Stimulated activated naive B cell treated with anti-CD40 and anti-IgM and Interleukin-4, amounts not matched to agents 10 μg/mL and 1 μg/mL and 100 μg/mL, for 72 hours (primary cell): ENCODE results near the gene RRP1B.
"Not testable (repeated sequence)": the region's sequence is repeated elsewhere in the genome, so short reads cannot be mapped to it uniquely, and the experiment has no call there.

Experiments
- ATAC-seq, 2 donors: fragments of 150-1000 bp; cut with Tn5 transposase; replicated peaks; 2 replicates each; pipeline ENCODE4 v1.10.0; 2021; ENCODE audit warnings: moderate library complexity in 1 of 2
- DNase-seq: peaks from one replicate; pipeline ENCODE4 v3.0.0; 2021
- H3K27ac Mint-ChIP-seq: one replicate; pipeline ENCODE4 v1.8.0; 2022; ENCODE audit warnings: mild to moderate bottlenecking, mixed read lengths
- H3K27me3 Mint-ChIP-seq, 2 donors: one replicate each; pipeline ENCODE4 v1.8.0; 2022; ENCODE audit warnings: mixed read lengths in 2 of 2
- H3K36me3 Mint-ChIP-seq, 2 donors: one replicate each; pipeline ENCODE4 v1.8.0; 2022; ENCODE audit warnings: mixed read lengths in 2 of 2, mild to moderate bottlenecking in 1 of 2
- H3K4me1 Mint-ChIP-seq, 2 donors: one replicate each; pipeline ENCODE4 v1.8.0; 2022; ENCODE audit warnings: mixed read lengths in 2 of 2, mild to moderate bottlenecking in 1 of 2
- H3K4me3 Mint-ChIP-seq, 2 donors: one replicate each; pipeline ENCODE4 v1.8.0; 2022; ENCODE audit warnings: mild to moderate bottlenecking in 2 of 2, mixed read lengths in 2 of 2, moderate library complexity in 1 of 2
- H3K9me3 Mint-ChIP-seq, 2 donors: one replicate each; pipeline ENCODE4 v1.8.0; 2022; ENCODE audit warnings: mixed read lengths in 2 of 2, mild to moderate bottlenecking in 1 of 2

RRP1B gene, protein sequence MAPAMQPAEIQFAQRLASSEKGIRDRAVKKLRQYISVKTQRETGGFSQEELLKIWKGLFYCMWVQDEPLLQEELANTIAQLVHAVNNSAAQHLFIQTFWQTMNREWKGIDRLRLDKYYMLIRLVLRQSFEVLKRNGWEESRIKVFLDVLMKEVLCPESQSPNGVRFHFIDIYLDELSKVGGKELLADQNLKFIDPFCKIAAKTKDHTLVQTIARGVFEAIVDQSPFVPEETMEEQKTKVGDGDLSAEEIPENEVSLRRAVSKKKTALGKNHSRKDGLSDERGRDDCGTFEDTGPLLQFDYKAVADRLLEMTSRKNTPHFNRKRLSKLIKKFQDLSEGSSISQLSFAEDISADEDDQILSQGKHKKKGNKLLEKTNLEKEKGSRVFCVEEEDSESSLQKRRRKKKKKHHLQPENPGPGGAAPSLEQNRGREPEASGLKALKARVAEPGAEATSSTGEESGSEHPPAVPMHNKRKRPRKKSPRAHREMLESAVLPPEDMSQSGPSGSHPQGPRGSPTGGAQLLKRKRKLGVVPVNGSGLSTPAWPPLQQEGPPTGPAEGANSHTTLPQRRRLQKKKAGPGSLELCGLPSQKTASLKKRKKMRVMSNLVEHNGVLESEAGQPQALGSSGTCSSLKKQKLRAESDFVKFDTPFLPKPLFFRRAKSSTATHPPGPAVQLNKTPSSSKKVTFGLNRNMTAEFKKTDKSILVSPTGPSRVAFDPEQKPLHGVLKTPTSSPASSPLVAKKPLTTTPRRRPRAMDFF

DNA sequence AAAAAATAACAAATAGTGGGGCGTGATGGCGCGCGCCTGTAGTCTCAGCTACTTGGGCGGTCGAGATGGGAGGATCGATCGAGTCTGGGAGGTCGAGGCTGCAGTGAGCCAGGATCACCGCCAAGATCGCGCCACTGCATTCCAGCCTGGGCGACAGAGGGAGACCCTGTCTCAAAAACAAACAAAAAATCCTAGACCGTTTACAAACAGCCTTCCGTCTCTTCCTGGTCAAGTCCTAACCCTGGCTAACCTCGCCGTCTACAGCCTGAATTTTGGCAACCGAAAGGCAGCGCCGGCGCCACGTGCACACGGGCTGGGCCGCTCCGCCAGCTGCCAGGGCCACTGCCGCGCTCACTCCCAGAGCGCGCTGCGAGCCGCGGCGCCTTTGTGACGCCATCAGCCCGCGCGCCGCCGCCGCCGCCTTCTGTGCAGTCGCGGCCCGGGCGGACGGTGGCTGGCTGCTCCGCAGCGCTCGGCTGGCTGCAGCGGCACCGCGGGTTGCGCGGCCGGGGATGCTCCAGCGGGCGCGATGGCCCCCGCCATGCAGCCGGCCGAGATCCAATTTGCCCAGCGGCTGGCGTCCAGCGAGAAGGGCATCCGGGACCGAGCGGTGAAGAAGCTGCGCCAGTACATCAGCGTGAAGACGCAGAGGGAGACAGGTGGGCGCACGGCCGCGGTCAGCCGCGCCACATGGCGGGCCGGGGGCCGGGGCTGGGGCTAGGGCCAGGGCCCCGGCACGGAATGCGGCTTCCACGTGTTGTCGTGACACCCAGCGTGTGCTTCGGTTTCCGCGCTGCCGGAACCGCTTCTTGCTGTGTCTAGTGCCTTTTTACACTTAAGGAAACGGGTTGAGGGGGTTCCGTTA lies at the start of gene RRP1B, which contains the start of gene HSF2BP:
Gene RRP1B (plus strand): TSS at position 425 of the 865 bp plus-strand sequence. CDS start 105 bp downstream, at position 530.
Gene HSF2BP (minus strand): TSS at position 353 of the 865 bp plus-strand sequence. CDS start 1,392 bp downstream, outside the sequence.
- peak; percentile 76 for DNase-seq
- no peaks in the 10 kb centered on the region for H3K27me3 Mint-ChIP-seq
- H3K4me1 Mint-ChIP-seq: peaks cover 23 to 44% of the 10 kb centered on the region in 2 donors

GRCh38 chr21:43611598-43612369 lies 47.6 kb upstream of the RRP1B start:
- Mint-ChIP-seq H3K36me3 (peaks cover 0 to 1% of the 10 kb centered on the region in 2 donors), H3K4me3 (no peak overlapping the region), H3K9me3 (no peaks in the 10 kb centered on the region), H3K4me1 (peaks cover 9 to 16% of the 10 kb centered on the region in 2 donors), H3K27ac (no peak overlapping the region), H3K27me3 (no peaks in the 10 kb centered on the region)
- DNase-seq (no peak), ATAC-seq (peak; percentile 82 to 87)

More for the DNA sequence above, at the start of gene RRP1B, which contains the start of gene HSF2BP:
- ATAC-seq: peak; percentile 94
- H3K27ac Mint-ChIP-seq: peak within 1 kb of the TSS; percentile 97
- H3K9me3 Mint-ChIP-seq: no peaks in the 10 kb centered on the region
- peak within 1 kb of the TSS; percentile 89 to 95 for H3K4me3 Mint-ChIP-seq
- H3K36me3 Mint-ChIP-seq: peaks cover 12 to 16% of the 10 kb centered on the region in 2 donors

DNA sequence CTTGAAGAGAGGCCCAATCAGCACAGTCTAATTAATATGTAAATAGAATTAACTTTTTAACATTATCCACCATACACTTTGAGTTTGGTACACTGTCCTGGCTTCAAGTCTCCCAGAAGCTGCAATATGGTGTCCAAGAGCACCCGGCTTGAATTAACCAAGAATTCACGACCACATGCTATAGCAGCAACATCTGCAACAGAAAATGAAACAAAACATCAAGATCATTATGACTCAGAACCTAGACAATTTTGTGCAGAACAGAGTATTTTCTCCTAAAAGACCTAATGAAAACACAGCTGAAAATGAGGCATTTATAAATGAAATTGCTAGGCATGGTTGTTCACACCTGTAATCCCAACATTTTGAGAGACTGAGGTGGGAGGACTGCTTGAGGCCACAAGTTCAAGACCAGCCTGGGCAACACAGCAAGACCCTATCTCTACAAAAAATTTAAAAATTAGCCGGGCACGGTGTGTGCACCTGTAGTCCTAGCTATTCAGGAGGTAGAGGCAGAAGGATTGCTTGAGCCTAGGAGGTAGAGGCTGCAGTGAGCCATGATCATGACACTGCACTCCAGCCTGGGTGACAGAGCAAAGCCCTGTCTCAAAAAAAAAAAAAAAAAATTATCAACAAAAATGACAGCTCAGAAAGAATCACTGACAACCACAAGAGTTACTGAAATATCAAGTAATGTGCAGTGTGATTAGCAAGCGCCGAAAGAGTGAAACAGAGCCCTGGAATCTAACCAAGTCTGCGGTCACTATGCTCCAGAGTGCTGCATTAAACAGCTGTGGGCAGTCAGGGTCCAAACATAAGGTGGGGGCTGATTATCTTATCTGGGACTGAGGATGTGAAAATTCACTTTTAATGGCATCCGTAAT lies 45.4 kb upstream of the RRP1B start:
- Mint-ChIP-seq H3K9me3 (no peaks in the 10 kb centered on the region), H3K27me3 (no peaks in the 10 kb centered on the region), H3K36me3 (peaks cover 0 to 1% of the 10 kb centered on the region in 2 donors), H3K4me1 (peaks cover 4 to 6% of the 10 kb centered on the region in 2 donors), H3K27ac (no peak overlapping the region), H3K4me3 (no peak overlapping the region)
- no peak for DNase-seq
- no peak for ATAC-seq

DNA sequence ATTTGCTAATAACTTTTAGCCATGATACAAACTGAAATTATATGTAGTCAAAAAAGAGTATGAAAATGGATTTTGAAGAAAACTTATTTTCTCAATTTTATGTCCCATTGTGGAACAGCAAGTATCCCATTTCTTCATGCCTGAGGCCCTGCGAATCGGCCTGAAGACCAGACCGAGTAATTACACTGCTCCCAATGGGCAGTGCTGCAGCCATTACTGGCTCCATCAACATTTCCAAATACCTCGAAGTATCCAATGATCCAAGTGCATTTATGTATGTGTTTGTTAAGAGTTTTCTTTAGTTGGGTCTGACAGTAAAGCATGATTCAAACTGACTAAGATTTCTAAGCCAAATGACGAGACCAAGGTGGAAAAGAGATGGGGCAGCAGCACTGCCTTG lies 44.5 kb upstream of the RRP1B start:
- ATAC-seq (no peak), DNase-seq (no peak)
- H3K27me3 Mint-ChIP-seq: no peaks in the 10 kb centered on the region
- peaks cover 0 to 2% of the 10 kb centered on the region in 2 donors for H3K4me1 Mint-ChIP-seq
- no peak overlapping the region for H3K4me3 Mint-ChIP-seq
- H3K9me3 Mint-ChIP-seq: peaks cover 0 to 1% of the 10 kb centered on the region in 2 donors
- H3K27ac Mint-ChIP-seq: no peak overlapping the region
- H3K36me3 Mint-ChIP-seq: peaks cover 3 to 5% of the 10 kb centered on the region in 2 donors

GRCh38 chr21:43616861-43617260 lies 42.5 kb upstream of the RRP1B start:
- peaks cover 11 to 16% of the 10 kb centered on the region in 2 donors for H3K36me3 Mint-ChIP-seq
- not testable (repeated sequence) for ATAC-seq, H3K27ac Mint-ChIP-seq, H3K4me3 Mint-ChIP-seq, DNase-seq, H3K27me3 Mint-ChIP-seq, H3K9me3 Mint-ChIP-seq
- H3K4me1 Mint-ChIP-seq: peaks cover 10 to 11% of the 10 kb centered on the region in 2 donors

- Mint-ChIP-seq H3K9me3 (peaks cover 5 to 8% of the 10 kb centered on the region in 2 donors), H3K27ac (no peak overlapping the region), H3K27me3 (no peaks in the 10 kb centered on the region), H3K4me3 (no peak overlapping the region), H3K4me1 (peaks cover 9 to 20% of the 10 kb centered on the region in 2 donors), H3K36me3 (peaks cover 11 to 16% of the 10 kb centered on the region in 2 donors)
- no peak for ATAC-seq
- DNase-seq: no peak
These were observed 40.4 kb upstream of the RRP1B start for GRCh38 chr21:43618940-43619339.

GRCh38 chr21:43619344-43619743 lies 40.0 kb upstream of the RRP1B start:
- H3K4me1 Mint-ChIP-seq: peaks cover 9 to 20% of the 10 kb centered on the region in 2 donors
- peaks cover 11 to 16% of the 10 kb centered on the region in 2 donors for H3K36me3 Mint-ChIP-seq
- ATAC-seq: no peak

GRCh38 chr21:43619856-43620255 lies 39.5 kb upstream of the RRP1B start:
- H3K4me3 Mint-ChIP-seq: no peak overlapping the region

More at GRCh38 chr21:43619344-43619743, 40.0 kb upstream of the RRP1B start:
- H3K4me3 Mint-ChIP-seq: no peak overlapping the region
- DNase-seq: no peak
- H3K27ac Mint-ChIP-seq: no peak overlapping the region
- H3K9me3 Mint-ChIP-seq: peaks cover 5 to 8% of the 10 kb centered on the region in 2 donors
- H3K27me3 Mint-ChIP-seq: no peaks in the 10 kb centered on the region

GRCh38 chr21:43622796-43623195 lies 36.6 kb upstream of the RRP1B start:
- Mint-ChIP-seq H3K27ac (no peak overlapping the region), H3K27me3 (no peaks in the 10 kb centered on the region), H3K36me3 (peaks cover 11 to 16% of the 10 kb centered on the region in 2 donors), H3K4me1 (peaks cover 9 to 20% of the 10 kb centered on the region in 2 donors), H3K9me3 (peaks cover 5 to 8% of the 10 kb centered on the region in 2 donors), H3K4me3 (no peak overlapping the region)
- DNase-seq (no peak), ATAC-seq (no peak)

More at GRCh38 chr21:43619856-43620255, 39.5 kb upstream of the RRP1B start:
- ATAC-seq (no peak), DNase-seq (no peak)
- Mint-ChIP-seq H3K36me3 (peaks cover 11 to 16% of the 10 kb centered on the region in 2 donors), H3K27ac (no peak overlapping the region), H3K9me3 (peaks cover 5 to 8% of the 10 kb centered on the region in 2 donors), H3K27me3 (no peaks in the 10 kb centered on the region), H3K4me1 (peaks cover 9 to 20% of the 10 kb centered on the region in 2 donors)

GRCh38 chr21:43623588-43623987 lies 35.8 kb upstream of the RRP1B start:
- DNase-seq (no peak), ATAC-seq (no peak)
- H3K27me3 Mint-ChIP-seq: no peaks in the 10 kb centered on the region
- no peak overlapping the region for H3K27ac Mint-ChIP-seq
- peaks cover 16 to 23% of the 10 kb centered on the region in 2 donors for H3K36me3 Mint-ChIP-seq
- H3K4me1 Mint-ChIP-seq: peaks cover 9 to 20% of the 10 kb centered on the region in 2 donors
- H3K4me3 Mint-ChIP-seq: no peak overlapping the region
- H3K9me3 Mint-ChIP-seq: peaks cover 5 to 11% of the 10 kb centered on the region in 2 donors

DNA sequence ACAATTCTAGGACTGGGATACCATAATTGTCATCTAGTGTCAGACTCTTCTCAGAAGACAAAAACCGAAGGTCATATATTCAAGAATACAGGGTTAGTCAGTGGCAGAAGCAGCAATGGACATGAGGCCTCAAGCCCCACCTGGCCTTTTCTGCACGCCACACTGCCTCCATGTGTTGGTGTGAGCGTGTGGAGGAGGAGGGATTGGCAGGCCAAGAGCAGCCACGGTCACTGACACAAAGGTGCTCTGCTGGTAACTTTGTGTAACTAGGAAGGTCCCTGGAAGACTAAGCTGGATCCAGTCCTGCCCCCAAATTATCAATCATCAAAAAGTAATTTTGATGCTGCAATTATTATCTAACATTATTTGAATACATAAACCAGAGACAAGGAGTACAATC lies 35.0 kb upstream of the RRP1B start:
- Mint-ChIP-seq H3K4me1 (peaks cover 9 to 20% of the 10 kb centered on the region in 2 donors), H3K9me3 (peaks cover 5 to 11% of the 10 kb centered on the region in 2 donors), H3K27ac (no peak overlapping the region), H3K36me3 (peaks cover 16 to 22% of the 10 kb centered on the region in 2 donors), H3K27me3 (no peaks in the 10 kb centered on the region), H3K4me3 (no peak overlapping the region)
- ATAC-seq (no peak), DNase-seq (no peak)

- H3K4me1 Mint-ChIP-seq: peaks cover 3 to 14% of the 10 kb centered on the region in 2 donors
These were observed 33.0 kb upstream of the RRP1B start for GRCh38 chr21:43626390-43626789.

More at GRCh38 chr21:43626390-43626789, 33.0 kb upstream of the RRP1B start:
- H3K4me3 Mint-ChIP-seq: no peak overlapping the region
- H3K27ac Mint-ChIP-seq: no peak overlapping the region
- ATAC-seq (no peak), DNase-seq (no peak)
- H3K27me3 Mint-ChIP-seq: no peaks in the 10 kb centered on the region
- peaks cover 4 to 12% of the 10 kb centered on the region in 2 donors for H3K36me3 Mint-ChIP-seq
- H3K9me3 Mint-ChIP-seq: peaks cover 0 to 3% of the 10 kb centered on the region in 2 donors
